SU-DHL-6 (cell line): ENCODE data around the gene ENDOV.

Experiments used
- H2AFZ ChIP-seq: fragments of 200-600 bp; sonication (generic); 2 replicates; pipeline ENCODE4 v1.6.1; 2014; ENCODE audit warnings: low read depth, mild to moderate bottlenecking, moderate library complexity, mixed read lengths, antibody characterized with exemption, low read length; ENCODE audit not compliant: severe bottlenecking
- H3F3A ChIP-seq: fragments of 200-600 bp; shearing (Covaris generic); 2 replicates; pipeline ENCODE4 v1.6.0; 2016; ENCODE audit warnings: antibody characterized with exemption, mild to moderate bottlenecking; ENCODE audit not compliant: insufficient read depth
- H3K27ac ChIP-seq: fragments of 200-600 bp; sonication (generic); 2 replicates; pipeline ENCODE4 v1.5.1; 2016; ENCODE audit warnings: low read depth, mild to moderate bottlenecking, low read length, moderate library complexity, mixed read lengths
- H3K27me3 ChIP-seq: fragments of 200-600 bp; sonication (generic), shearing (Covaris generic); 2 replicates; pipeline ENCODE4 v1.6.0; 2014; ENCODE audit warnings: mild to moderate bottlenecking, low read length
- H3K36me3 ChIP-seq: fragments of 200-600 bp; sonication (generic); 2 replicates; pipeline ENCODE4 v1.6.1; 2014; ENCODE audit warnings: mild to moderate bottlenecking, low read length, mixed read lengths
- H3K4me2 ChIP-seq: fragments of 300-600, 200-600 bp; shearing (Covaris generic), sonication (generic); 2 replicates; pipeline ENCODE4 v1.6.0; 2014; ENCODE audit warnings: low read length, low read depth, mild to moderate bottlenecking; ENCODE audit not compliant: poor library complexity, severe bottlenecking
- H3K4me3 ChIP-seq: fragments of 200-600 bp; sonication (generic); 2 replicates; pipeline ENCODE4 v1.5.1; 2014; ENCODE audit warnings: antibody characterized with exemption, low read length, mild to moderate bottlenecking, mixed read lengths; ENCODE audit not compliant: insufficient read depth, poor library complexity, severe bottlenecking
- H3K79me2 ChIP-seq: fragments of 200-600 bp; sonication (generic); 2 replicates; pipeline ENCODE4 v1.6.1; 2014; ENCODE audit warnings: mild to moderate bottlenecking, low read length, moderate library complexity; ENCODE audit not compliant: insufficient read depth
- H3K9ac ChIP-seq: fragments of 200-600 bp; sonication (generic); 2 replicates; pipeline ENCODE4 v1.7.0; 2014; ENCODE audit warnings: mild to moderate bottlenecking, low read length
- H3K9me2 ChIP-seq: fragments of 200-600 bp; sonication (generic); replicated peaks from 2 replicates; pipeline ENCODE4 v1.6.1; 2014; ENCODE audit warnings: low read length; ENCODE audit not compliant: insufficient read depth
- H3K9me3 ChIP-seq: fragments of 200-600 bp; sonication (generic); 2 replicates; pipeline ENCODE4 v1.6.1; 2014; ENCODE audit warnings: low read length, mixed read lengths; ENCODE audit not compliant: insufficient read depth
- H4K20me1 ChIP-seq: fragments of 200-600 bp; sonication (generic); 2 replicates; pipeline ENCODE4 v1.6.1; 2014; ENCODE audit warnings: low read depth, mild to moderate bottlenecking, antibody characterized with exemption, low read length, moderate library complexity, mixed read lengths
- EZH2phosphoT487 ChIP-seq: fragments of 200-600 bp; sonication (generic), shearing (Covaris generic); conservative IDR thresholded peaks from 2 replicates; pipeline ENCODE4 v1.6.1; 2018; ENCODE audit warnings: mild to moderate bottlenecking, antibody characterized with exemption, low read length, moderate library complexity, mixed read lengths
- TF ChIP-seq, protein P1 (sequence below): fragments of 200-600 bp; sonication (generic); IDR thresholded peaks from one replicate; pipeline ENCODE4 v1.5.1; 2017; ENCODE audit warnings: antibody characterized with exemption, mild to moderate bottlenecking, low read length, moderate library complexity; ENCODE audit not compliant: insufficient read depth, poor library complexity, severe bottlenecking

Gene ENDOV

DNA sequence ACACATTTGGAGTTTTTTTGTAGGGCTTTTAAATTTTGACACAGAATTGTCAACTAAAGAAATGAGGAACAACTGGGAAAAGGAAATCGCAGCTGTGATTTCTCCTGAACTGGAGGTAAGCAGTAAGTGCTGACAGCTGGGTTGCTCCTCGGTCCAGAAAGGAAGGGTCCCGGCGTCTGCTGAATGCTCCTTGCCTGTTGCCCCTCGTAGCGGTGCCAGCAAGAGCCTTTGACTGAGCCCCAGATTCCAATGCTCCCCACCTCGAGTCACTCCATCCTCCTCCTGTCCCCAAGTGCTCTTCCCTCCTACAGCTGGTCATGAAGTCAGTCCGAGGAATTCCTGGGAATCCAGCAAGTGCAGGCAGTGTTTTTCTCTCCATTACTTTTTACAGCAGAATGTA lies 32.0 kb upstream of the ENDOV start:
- no peaks in the 10 kb centered on the region for H3K27me3 ChIP-seq
- H4K20me1 ChIP-seq = no peaks in the 10 kb centered on the region
- TF ChIP-seq, protein P1, sequence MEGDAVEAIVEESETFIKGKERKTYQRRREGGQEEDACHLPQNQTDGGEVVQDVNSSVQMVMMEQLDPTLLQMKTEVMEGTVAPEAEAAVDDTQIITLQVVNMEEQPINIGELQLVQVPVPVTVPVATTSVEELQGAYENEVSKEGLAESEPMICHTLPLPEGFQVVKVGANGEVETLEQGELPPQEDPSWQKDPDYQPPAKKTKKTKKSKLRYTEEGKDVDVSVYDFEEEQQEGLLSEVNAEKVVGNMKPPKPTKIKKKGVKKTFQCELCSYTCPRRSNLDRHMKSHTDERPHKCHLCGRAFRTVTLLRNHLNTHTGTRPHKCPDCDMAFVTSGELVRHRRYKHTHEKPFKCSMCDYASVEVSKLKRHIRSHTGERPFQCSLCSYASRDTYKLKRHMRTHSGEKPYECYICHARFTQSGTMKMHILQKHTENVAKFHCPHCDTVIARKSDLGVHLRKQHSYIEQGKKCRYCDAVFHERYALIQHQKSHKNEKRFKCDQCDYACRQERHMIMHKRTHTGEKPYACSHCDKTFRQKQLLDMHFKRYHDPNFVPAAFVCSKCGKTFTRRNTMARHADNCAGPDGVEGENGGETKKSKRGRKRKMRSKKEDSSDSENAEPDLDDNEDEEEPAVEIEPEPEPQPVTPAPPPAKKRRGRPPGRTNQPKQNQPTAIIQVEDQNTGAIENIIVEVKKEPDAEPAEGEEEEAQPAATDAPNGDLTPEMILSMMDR = no peak
- no peak for TF ChIP-seq EZH2phosphoT487
- no peaks in the 10 kb centered on the region for H3K36me3 ChIP-seq
- H3K4me2 ChIP-seq = no peak overlapping the region
- no peaks in the 10 kb centered on the region for H3K79me2 ChIP-seq
- no peaks in the 10 kb centered on the region for H3F3A ChIP-seq
- H3K4me3 ChIP-seq = no peak overlapping the region
- H3K27ac ChIP-seq = no peak overlapping the region
- H3K9me2 ChIP-seq = no peaks in the 10 kb centered on the region
- H3K9me3 ChIP-seq = no peaks in the 10 kb centered on the region
- no peak overlapping the region for H2AFZ ChIP-seq
- no peak overlapping the region for H3K9ac ChIP-seq

DNA sequence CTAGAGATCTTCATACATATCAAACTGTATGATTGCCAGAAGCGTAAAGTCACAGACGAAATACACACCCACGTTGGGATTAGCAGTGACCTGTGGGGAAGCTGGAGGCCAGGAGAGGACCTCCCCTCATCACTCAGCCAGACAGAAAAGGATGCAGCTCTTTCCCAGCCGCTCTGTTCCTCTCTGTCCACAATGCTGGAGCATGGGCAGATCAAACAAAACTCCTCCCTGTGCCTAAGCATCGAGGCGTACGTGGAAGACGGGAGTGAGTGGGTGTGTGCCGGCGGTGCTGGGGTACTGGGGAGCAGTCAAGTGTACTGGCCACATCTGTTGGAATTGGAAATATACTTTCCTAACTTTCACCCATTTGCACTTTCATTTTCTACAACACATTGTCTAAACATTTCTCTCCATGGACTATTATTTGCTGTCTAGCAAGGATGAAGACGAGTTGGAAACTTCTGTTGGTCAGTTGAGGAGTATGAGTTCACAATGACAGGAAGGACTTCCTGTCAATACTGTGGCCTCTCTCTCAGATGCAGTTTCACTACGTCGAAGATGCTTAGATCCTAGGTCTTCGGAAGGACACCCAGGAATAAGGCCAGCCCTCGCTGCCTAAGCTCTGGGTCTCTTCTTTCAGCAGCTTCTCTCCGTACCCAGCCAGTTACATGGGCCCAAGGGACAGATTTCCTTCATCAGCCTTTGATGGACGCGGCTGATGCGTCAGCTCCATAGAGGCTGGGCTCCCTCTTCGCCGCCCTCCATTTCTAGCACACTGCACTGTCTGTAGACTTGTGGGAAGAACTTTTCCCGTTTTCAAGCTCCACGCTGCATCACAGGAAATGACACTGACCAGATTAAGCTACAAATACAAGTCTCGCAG lies 30.6 kb upstream of the ENDOV start:
- no peak overlapping the region for H3K4me3 ChIP-seq
- no peak overlapping the region for H2AFZ ChIP-seq
- H3K27ac ChIP-seq = no peak overlapping the region
- H4K20me1 ChIP-seq = no peaks in the 10 kb centered on the region
- no peak overlapping the region for H3K4me2 ChIP-seq
- H3K9ac ChIP-seq = no peak overlapping the region
- H3K79me2 ChIP-seq = no peaks in the 10 kb centered on the region
- no peak for TF ChIP-seq EZH2phosphoT487
- TF ChIP-seq, protein P1 = no peak
- no peaks in the 10 kb centered on the region for H3K36me3 ChIP-seq
- no peaks in the 10 kb centered on the region for H3F3A ChIP-seq
- no peaks in the 10 kb centered on the region for H3K9me2 ChIP-seq
- no peaks in the 10 kb centered on the region for H3K9me3 ChIP-seq
- H3K27me3 ChIP-seq = no peaks in the 10 kb centered on the region

DNA sequence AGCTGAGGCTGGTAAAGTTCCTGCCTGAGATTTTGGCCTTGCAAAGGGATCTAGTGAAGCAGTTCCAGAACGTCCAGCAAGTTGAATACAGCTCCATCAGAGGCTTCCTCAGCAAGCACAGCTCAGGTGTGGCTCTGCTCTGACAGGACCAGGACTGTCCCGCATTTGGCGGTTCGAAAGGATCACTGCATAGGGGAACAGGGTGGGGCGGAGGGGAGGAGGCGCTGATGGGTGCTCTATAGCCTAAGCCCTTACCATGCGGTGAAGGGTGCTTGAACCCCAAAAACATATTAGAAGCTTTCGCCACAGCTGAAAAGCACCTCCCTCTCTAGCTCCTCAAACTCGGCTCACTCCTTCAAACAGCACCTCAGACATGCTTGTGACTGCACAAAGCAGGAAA lies 29.9 kb upstream of the ENDOV start:
- Histone ChIP-seq H3K9me2 (no peaks in the 10 kb centered on the region), H3K9me3 (no peaks in the 10 kb centered on the region), H2AFZ (no peak overlapping the region), H3K27ac (no peak overlapping the region), H3K36me3 (no peaks in the 10 kb centered on the region), H3K27me3 (no peaks in the 10 kb centered on the region), H3K9ac (no peak overlapping the region), H3K4me2 (no peak overlapping the region), H3F3A (no peaks in the 10 kb centered on the region), H3K4me3 (no peak overlapping the region), H4K20me1 (no peaks in the 10 kb centered on the region), H3K79me2 (no peaks in the 10 kb centered on the region)
- TF ChIP-seq, protein P1 = no peak
- no peak for TF ChIP-seq EZH2phosphoT487
